H1 (cell line): ENCODE results near the gene SCN2B. TPM values are rescaled to one million over a fixed set of nuclear protein-coding genes. Genes with fewer than 3 reads are reported as not detected.

Experiments used
- CTCF ChIA-PET: fragments of 300-600 bp; sonication (Branson Sonifier 250); formaldehyde crosslinking; loops from one replicate; lab custom pipeline; 2021; ENCODE audit not compliant: partially characterized antibody; lab: Charles Lee
- POLR2A ChIA-PET: fragments of 300-600 bp; sonication (Branson Sonifier 250); formaldehyde crosslinking; loops from one replicate; lab custom pipeline; 2021; ENCODE audit warnings: inconsistent platforms; ENCODE audit not compliant: partially characterized antibody; lab: Charles Lee
- DNase-seq, 2 experiments: peaks; one replicate each; pipeline versions ENCODE4 v3.0.0 to v3.0.0-alpha.2; 2010 to 2022; ENCODE audit warnings: low spot score in 2 of 2, low read depth in 1 of 2, mixed read lengths in 1 of 2
- FAIRE-seq: peaks from 2 replicates; lab custom pipeline; 2011; peaks lifted over from hg19 to GRCh38; lab: Jason Lieb, UNC
- H2AFZ ChIP-seq: 2 replicates; pipeline ENCODE4 v1.8.1; 2012; ENCODE audit warnings: low read length, inconsistent platforms
- H2AK5ac ChIP-seq: 2 replicates; pipeline ENCODE4 v1.6.1; 2013; ENCODE audit warnings: low read depth, low read length
- H2BK120ac ChIP-seq: replicated peaks from 2 replicates; pipeline ENCODE3; 2013; ENCODE audit warnings: low read depth, low read length, inconsistent platforms
- H2BK12ac ChIP-seq: 2 replicates; pipeline ENCODE4 v1.6.1; 2013; ENCODE audit warnings: low read depth, low read length
- H2BK15ac ChIP-seq: 2 replicates; pipeline ENCODE4 v1.6.1; 2013; ENCODE audit warnings: low read length
- H2BK20ac ChIP-seq: 2 replicates; pipeline ENCODE4 v1.6.1; 2013; ENCODE audit warnings: low read length
- H2BK5ac ChIP-seq: 2 replicates; pipeline ENCODE4 v1.6.1; 2013; ENCODE audit warnings: low read depth, low read length
- H3K14ac ChIP-seq: 2 replicates; pipeline ENCODE4 v1.6.1; 2013; ENCODE audit warnings: inconsistent platforms; ENCODE audit not compliant: insufficient read length
- H3K18ac ChIP-seq: 2 replicates; pipeline ENCODE4 v1.6.1; 2013; ENCODE audit warnings: low read length; ENCODE audit errors: extremely low read depth
- H3K23ac ChIP-seq: 2 replicates; pipeline ENCODE4 v1.6.1; 2013; ENCODE audit warnings: inconsistent platforms; ENCODE audit not compliant: insufficient read length
- H3K23me2 ChIP-seq: 2 replicates; pipeline ENCODE4 v1.6.1; 2013; ENCODE audit warnings: low read depth, low read length
- H3K27ac ChIP-seq: 2 replicates; pipeline ENCODE4 v1.6.1; 2011; ENCODE audit warnings: low read depth, low read length, inconsistent platforms
- H3K27me3 ChIP-seq, 4 experiments: replicated peaks in 1 of 4; 1 replicate in 1 of 4; 2 replicates in 3 of 4; pipeline versions ENCODE4 v1.6.1 to v1.8.1; 2011 to 2013; ENCODE audit warnings: low read length in 3 of 4, mild to moderate bottlenecking in 3 of 4, inconsistent platforms in 2 of 4, mixed read lengths in 2 of 4, moderate library complexity in 1 of 4; ENCODE audit not compliant: control insufficient read depth in 3 of 4, insufficient read depth in 3 of 4; ENCODE audit errors: extremely low read depth in 1 of 4
- H3K36me3 ChIP-seq, 4 experiments: 2 replicates each; pipeline versions ENCODE4 v1.6.1 to v1.8.1; 2011 to 2013; ENCODE audit warnings: mild to moderate bottlenecking in 4 of 4, low read length in 3 of 4, moderate library complexity in 2 of 4, control low read depth in 1 of 4, inconsistent platforms in 1 of 4; ENCODE audit not compliant: insufficient read depth in 4 of 4, control insufficient read depth in 2 of 4
- H3K4ac ChIP-seq: replicated peaks from 2 replicates; pipeline ENCODE3; 2013; ENCODE audit warnings: low read length, low read depth, mixed read lengths, inconsistent platforms; ENCODE audit not compliant: insufficient read length
- H3K4me1 ChIP-seq, 4 experiments: replicated peaks in 1 of 4; 1 replicate in 1 of 4; 2 replicates in 3 of 4; pipeline versions ENCODE4 v1.6.1 to v1.8.1; 2011 to 2013; ENCODE audit warnings: low read length in 3 of 4, inconsistent platforms in 2 of 4, mixed read lengths in 1 of 4; ENCODE audit not compliant: insufficient read depth in 4 of 4, control insufficient read depth in 3 of 4
- H3K4me2 ChIP-seq, 2 experiments: 2 replicates each; pipeline versions ENCODE4 v1.6.1 to v1.8.1; 2011 to 2013; ENCODE audit warnings: low read depth in 2 of 2, low read length in 2 of 2, control low read depth in 1 of 2, inconsistent platforms in 1 of 2, mild to moderate bottlenecking in 1 of 2; ENCODE audit not compliant: insufficient read depth in 1 of 2
- H3K4me3 ChIP-seq, 4 experiments: fragments of 200-600, 300-600 bp in 1 of 4; sonication (generic), shearing (Covaris generic), sonication (Bioruptor Twin) in 1 of 4; 2 replicates each; pipeline versions ENCODE4 v1.5.1 to v1.8.1; 2011 to 2016; ENCODE audit warnings: low read length in 4 of 4, low read depth in 3 of 4, control low read depth in 2 of 4, inconsistent platforms in 2 of 4, mild to moderate bottlenecking in 2 of 4, mixed read lengths in 1 of 4, moderate library complexity in 1 of 4; ENCODE audit not compliant: insufficient read depth in 2 of 4; ENCODE audit errors: extremely low read depth in 1 of 4
- H3K56ac ChIP-seq: replicated peaks from 2 replicates; pipeline ENCODE3; 2013; ENCODE audit warnings: low read depth, mild to moderate bottlenecking, mixed read lengths, low read length, inconsistent platforms; ENCODE audit not compliant: insufficient read length
- H3K79me1 ChIP-seq: 2 replicates; pipeline ENCODE4 v1.6.1; 2013; ENCODE audit warnings: low read depth, low read length, control low read depth
- H3K79me2 ChIP-seq, 2 experiments: 2 replicates each; pipeline versions ENCODE4 v1.6.1 to v1.8.1; 2012 to 2013; ENCODE audit warnings: low read length in 2 of 2, mild to moderate bottlenecking in 2 of 2, inconsistent platforms in 1 of 2; ENCODE audit not compliant: insufficient read depth in 2 of 2, control insufficient read depth in 1 of 2
- H3K9ac ChIP-seq, 4 experiments: replicated peaks in 1 of 4; 1 replicate in 1 of 4; 2 replicates in 3 of 4; pipeline versions ENCODE4 v1.6.1 to v1.8.1; 2011 to 2013; ENCODE audit warnings: low read depth in 3 of 4, low read length in 3 of 4, control low read depth in 2 of 4, mild to moderate bottlenecking in 2 of 4, moderate library complexity in 2 of 4, inconsistent platforms in 1 of 4; ENCODE audit errors: extremely low read depth in 1 of 4
- H3K9me3 ChIP-seq, 2 experiments: 2 replicates each; pipeline versions ENCODE4 v1.6.1 to v1.8.1; 2012 to 2013; ENCODE audit warnings: mild to moderate bottlenecking in 2 of 2, moderate library complexity in 2 of 2, control low read depth in 1 of 2, inconsistent platforms in 1 of 2, low read depth in 1 of 2, low read length in 1 of 2, mixed read lengths in 1 of 2; ENCODE audit not compliant: insufficient read depth in 2 of 2
- H4K20me1 ChIP-seq, 2 experiments: replicated peaks in 1 of 2; 2 replicates each; pipeline versions ENCODE3 to v1.8.1; 2011 to 2013; ENCODE audit warnings: inconsistent platforms in 2 of 2, low read length in 2 of 2, mild to moderate bottlenecking in 1 of 2; ENCODE audit not compliant: insufficient read depth in 2 of 2, control insufficient read depth in 1 of 2
- H4K5ac ChIP-seq: 2 replicates; pipeline ENCODE4 v1.6.1; 2013; ENCODE audit warnings: low read length, low read depth, mixed read lengths, inconsistent platforms; ENCODE audit not compliant: insufficient read length
- H4K8ac ChIP-seq: 2 replicates; pipeline ENCODE4 v1.8.0; 2013; ENCODE audit warnings: mild to moderate bottlenecking, moderate library complexity, low read length, inconsistent platforms; ENCODE audit not compliant: insufficient read depth; ENCODE audit errors: extremely low read depth
- H4K91ac ChIP-seq: replicated peaks from 2 replicates; pipeline ENCODE3; 2013; ENCODE audit warnings: low read length, mixed read lengths, inconsistent platforms; ENCODE audit not compliant: insufficient read length
- BACH1 ChIP-seq: IDR thresholded peaks from 2 replicates; pipeline ENCODE4 v1.6.1; 2012; ENCODE audit warnings: low read length, improper control_type of control experiment
- CHD1 ChIP-seq: IDR thresholded peaks from 2 replicates; pipeline ENCODE4 v1.6.1; 2012; ENCODE audit warnings: low read depth, low read length, improper control_type of control experiment
- GABPA ChIP-seq: IDR thresholded peaks from 2 replicates; pipeline ENCODE4 v1.6.1; 2011; ENCODE audit warnings: mild to moderate bottlenecking, low read length, moderate library complexity, borderline replicate concordance; ENCODE audit not compliant: insufficient read depth
- HDAC2 ChIP-seq, 2 experiments: fragments of 300-600 bp in 1 of 2; sonication (generic) in 1 of 2; IDR thresholded peaks; 2 replicates each; pipeline ENCODE4 v1.6.1; 2011 to 2012; ENCODE audit warnings: low read depth in 2 of 2, low read length in 2 of 2, mild to moderate bottlenecking in 2 of 2, moderate library complexity in 2 of 2, borderline replicate concordance in 1 of 2, inconsistent platforms in 1 of 2
- MAFK ChIP-seq: IDR thresholded peaks from 2 replicates; pipeline ENCODE4 v1.6.1; 2012; ENCODE audit warnings: low read depth, mild to moderate bottlenecking, improper control_type of control experiment, low read length
- POU5F1 ChIP-seq: IDR thresholded peaks from 2 replicates; pipeline ENCODE4 v1.6.1; 2011; ENCODE audit warnings: low read depth, mild to moderate bottlenecking, low read length, moderate library complexity
- RAD21 ChIP-seq, 2 experiments: IDR thresholded peaks in 1 of 2; conservative IDR thresholded peaks in 1 of 2; 2 replicates each; pipeline ENCODE4 v1.6.1; 2011; ENCODE audit warnings: low read depth in 2 of 2, low read length in 2 of 2, improper control_type of control experiment in 1 of 2, inconsistent platforms in 1 of 2, mild to moderate bottlenecking in 1 of 2, moderate library complexity in 1 of 2
- RBBP5 ChIP-seq: IDR thresholded peaks from 2 replicates; pipeline ENCODE4 v1.7.1; 2012; ENCODE audit warnings: low read depth, mild to moderate bottlenecking, inconsistent platforms, low read length, moderate library complexity, borderline replicate concordance
- RNF2 ChIP-seq: fragments of 200-900, 300-1000 bp; sonication (generic); IDR thresholded peaks from 2 replicates; pipeline ENCODE4 v1.7.1; 2016; ENCODE audit warnings: borderline replicate concordance, low read depth, mild to moderate bottlenecking, antibody characterized with exemption, low read length; ENCODE audit not compliant: poor library complexity, severe bottlenecking; ENCODE audit errors: missing control alignments
- SIRT6 ChIP-seq: IDR thresholded peaks from one replicate; pipeline ENCODE4 v1.7.1; 2012; ENCODE audit warnings: low read length, inconsistent platforms
- SIX5 ChIP-seq: IDR thresholded peaks from 2 replicates; pipeline ENCODE4 v1.6.1; 2011; ENCODE audit warnings: mild to moderate bottlenecking, low read depth, low read length
- SP1 ChIP-seq: IDR thresholded peaks from 2 replicates; pipeline ENCODE4 v1.6.1; 2011; ENCODE audit warnings: low read depth, low read length
- SP4 ChIP-seq: IDR thresholded peaks from 2 replicates; pipeline ENCODE4 v1.6.1; 2012; ENCODE audit warnings: low read length, inconsistent platforms
- TBP ChIP-seq: IDR thresholded peaks from 2 replicates; pipeline ENCODE4 v1.6.1; 2011; ENCODE audit warnings: low read depth, low read length, improper control_type of control experiment
- ZNF274 ChIP-seq: IDR thresholded peaks from 2 replicates; pipeline ENCODE4 v1.7.0; 2012; ENCODE audit warnings: low read length, borderline replicate concordance; ENCODE audit errors: extremely low read depth
- WGBS, 2 experiments: shearing (Covaris generic) in 1 of 2; methylation state at CpG; one replicate each; pipeline versions ENCODE4 v1.1.6 to v1.1.7; 2013 to 2015; ENCODE audit warnings: low lambda C conversion rate in 2 of 2, mixed read lengths in 2 of 2, inconsistent platforms in 1 of 2, low coverage in 1 of 2, missing lambda C conversion rate in 1 of 2; ENCODE audit not compliant: insufficient replicate concordance in 2 of 2, insufficient coverage in 1 of 2, insufficient read length in 1 of 2; ENCODE audit errors: extremely low coverage in 1 of 2, missing lambda C conversion rate in 1 of 2; 5-methylcytosine and 5-hydroxymethylcytosine counted together
- polyA plus RNA-seq, 7 experiments: library from polyadenylated mRNA; depleted of rRNA in 3 of 7; stranded (reverse) in 5 of 7; unstranded in 2 of 7; fragments of >200 nt in 5 of 7; fragments of 200-250 nt in 2 of 7; gene quantifications; 1 replicate in 5 of 7; 2 replicates in 1 of 7; 4 replicates in 1 of 7; pipeline versions ENCODE4 v1.2.1 to v1.2.3, GENCODE V29; 2011 to 2013; ENCODE audit warnings: missing spikeins in 2 of 7, mixed read lengths in 2 of 7
- total RNA-seq: library from RNA; stranded (reverse); fragmentation: NEBNext Ultra II Directional; extraction: Animal tissue kit (Norgen Biotek cat#: 25700); gene quantifications from 2 replicates; pipeline ENCODE4 v1.2.1, GENCODE V29; 2021

Gene SCN2B
- total and polyA plus RNA-seq, 2 of the 8 experiments (the other 6 are each of a cell fraction or from before 2014, with no cell fraction given) = 0.14 to 0.24 TPM

GRCh38 chr11:118120793-118121192 lies 55.6 kb downstream of the SCN2B start:
- Histone ChIP-seq H3K79me2 (no peaks in the 10 kb centered on the region), H4K5ac (no peak overlapping the region), H4K20me1 (no peaks in the 10 kb centered on the region), H3K4me3 (no peak overlapping the region), H2BK12ac (no peak overlapping the region), H3K27me3 (no peaks in the 10 kb centered on the region), H3K9me3 (no peaks in the 10 kb centered on the region), H3K14ac (no peak overlapping the region), H3K4me2 (no peak overlapping the region), H2BK15ac (no peak overlapping the region), H4K8ac (no peak overlapping the region), H3K79me1 (no peaks in the 10 kb centered on the region), H3K23ac (no peak overlapping the region), H3K9ac (no peak overlapping the region), H3K56ac (no peak overlapping the region), H3K18ac (no peak overlapping the region), H3K4me1 (peaks cover 0 to 5% (median 2%) of the 10 kb centered on the region in 4 experiments; a peak in 2 of 7 replicates), H2BK20ac (no peak overlapping the region), H2AFZ (no peak overlapping the region), H3K27ac (no peak overlapping the region), H3K4ac (no peak overlapping the region), H2BK120ac (no peak overlapping the region), H4K91ac (no peak overlapping the region), H3K36me3 (no peaks in the 10 kb centered on the region), H2BK5ac (no peak overlapping the region), H3K23me2 (no peaks in the 10 kb centered on the region), H2AK5ac (no peak overlapping the region)
- WGBS, 2 experiments = 81% methylated on average over 1 of the region's 1 CpG; no CpG with 5 or more reads in 1 of the 2 experiments
- CTCF ChIA-PET = interaction anchor here (1.2 kb wide), 1 partner anchor 46 kb away, joined by 3 read pairs; no protein-coding TSS in a partner anchor
- FAIRE-seq (no peak), DNase-seq (no peak)
- POLR2A ChIA-PET = no interaction called here
- TF ChIP-seq TBP (no peak), SIRT6 (no peak), CHD1 (no peak), ZNF274 (no peak), SP4 (no peak), SIX5 (no peak), HDAC2 (IDR thresholded peaks at IDR 0.05; ENCODE audit: borderline replicate concordance in 1 of 2, low read depth in 2 of 2, low read length in 2 of 2) (no peak), GABPA (no peak), RAD21 (IDR thresholded peaks at IDR 0.05 in 1 of 2, conservative IDR thresholded peaks at IDR 0.05 in 1 of 2; ENCODE audit: low read depth in 2 of 2, low read length in 2 of 2) (no peak), POU5F1 (no peak), RNF2 (no peak), MAFK (no peak), BACH1 (no peak), RBBP5 (no peak), SP1 (no peak)
